Loucy (cell line): Measurements from ENCODE around the gene ERICH2.

Source experiments
- H2AFZ ChIP-seq: fragments of 200-600 bp; sonication (generic); 2 replicates; pipeline ENCODE4 v1.6.0; 2016; ENCODE audit warnings: antibody characterized with exemption, mild to moderate bottlenecking, low read length, moderate library complexity
- H3F3A ChIP-seq: fragments of 200-600 bp; 2 replicates; pipeline ENCODE4 v1.6.0; 2016; ENCODE audit warnings: antibody characterized with exemption, low read depth, mild to moderate bottlenecking
- H3K27me3 ChIP-seq: fragments of 200-600 bp; sonication (generic); 2 replicates; pipeline ENCODE4 v1.6.1; 2014; ENCODE audit warnings: low read length, mild to moderate bottlenecking; ENCODE audit not compliant: insufficient read depth, poor library complexity, severe bottlenecking
- H3K36me3 ChIP-seq: fragments of 200-600 bp; sonication (generic); 2 replicates; pipeline ENCODE4 v1.6.1; 2016; ENCODE audit warnings: low read length; ENCODE audit not compliant: insufficient read depth
- H3K4me1 ChIP-seq: fragments of 200-600 bp; sonication (generic); 2 replicates; pipeline ENCODE4 v1.5.1; 2014; ENCODE audit warnings: low read length, mild to moderate bottlenecking; ENCODE audit not compliant: insufficient read depth, poor library complexity, severe bottlenecking
- H3K4me2 ChIP-seq: fragments of 200-600 bp; sonication (generic); 2 replicates; pipeline ENCODE4 v1.6.0; 2014; ENCODE audit warnings: antibody characterized with exemption, low read length, low read depth, mild to moderate bottlenecking; ENCODE audit not compliant: poor library complexity, severe bottlenecking
- H3K4me3 ChIP-seq: fragments of 200-600 bp; sonication (generic); 2 replicates; pipeline ENCODE4 v1.5.1; 2014; ENCODE audit warnings: low read length, mild to moderate bottlenecking, mixed read lengths; ENCODE audit not compliant: poor library complexity, severe bottlenecking
- H3K79me2 ChIP-seq: fragments of 200-600 bp; sonication (generic); 2 replicates; pipeline ENCODE4 v1.6.1; 2014; ENCODE audit warnings: low read length; ENCODE audit not compliant: insufficient read depth
- H3K9ac ChIP-seq: fragments of 200-600 bp; sonication (generic); 2 replicates; pipeline ENCODE4 v1.6.0; 2014; ENCODE audit warnings: mild to moderate bottlenecking, low read depth, low read length, moderate library complexity; ENCODE audit not compliant: poor library complexity, severe bottlenecking
- H3K9me2 ChIP-seq: fragments of 200-600 bp; sonication (generic); replicated peaks from 2 replicates; pipeline ENCODE4 v1.6.1; 2016; ENCODE audit warnings: low read depth, low read length, mixed read lengths
- H3K9me3 ChIP-seq: fragments of 200-600 bp; sonication (generic); 2 replicates; pipeline ENCODE4 v1.6.1; 2014; ENCODE audit warnings: mild to moderate bottlenecking, antibody characterized with exemption, low read length, low read depth; ENCODE audit not compliant: insufficient read depth
- H4K20me1 ChIP-seq: fragments of 200-600 bp; sonication (generic); 2 replicates; pipeline ENCODE4 v1.6.0; 2014; ENCODE audit warnings: antibody characterized with exemption, low read length, mild to moderate bottlenecking; ENCODE audit not compliant: insufficient read depth, poor library complexity, severe bottlenecking
- EZH2phosphoT487 ChIP-seq: fragments of 200-600 bp; IDR thresholded peaks from 2 replicates; pipeline ENCODE4 v1.6.1; 2018; ENCODE audit warnings: antibody characterized with exemption, mild to moderate bottlenecking, moderate library complexity, borderline replicate concordance
- TF ChIP-seq, protein P1 (sequence below): fragments of 200-600 bp; sonication (generic); conservative IDR thresholded peaks from 2 replicates; pipeline ENCODE4 v1.5.1; 2014; ENCODE audit warnings: mild to moderate bottlenecking, antibody characterized with exemption, low read length

The ERICH2 gene

GRCh38 chr2:170813611-170814532 lies 43.7 kb downstream of the ERICH2 start:
- no peaks in the 10 kb centered on the region for H3K9me3 ChIP-seq
- no peaks in the 10 kb centered on the region for H3F3A ChIP-seq
- H3K27me3 ChIP-seq: peaks cover 4% of the 10 kb centered on the region
- TF ChIP-seq EZH2phosphoT487: no peak
- TF ChIP-seq, protein P1, sequence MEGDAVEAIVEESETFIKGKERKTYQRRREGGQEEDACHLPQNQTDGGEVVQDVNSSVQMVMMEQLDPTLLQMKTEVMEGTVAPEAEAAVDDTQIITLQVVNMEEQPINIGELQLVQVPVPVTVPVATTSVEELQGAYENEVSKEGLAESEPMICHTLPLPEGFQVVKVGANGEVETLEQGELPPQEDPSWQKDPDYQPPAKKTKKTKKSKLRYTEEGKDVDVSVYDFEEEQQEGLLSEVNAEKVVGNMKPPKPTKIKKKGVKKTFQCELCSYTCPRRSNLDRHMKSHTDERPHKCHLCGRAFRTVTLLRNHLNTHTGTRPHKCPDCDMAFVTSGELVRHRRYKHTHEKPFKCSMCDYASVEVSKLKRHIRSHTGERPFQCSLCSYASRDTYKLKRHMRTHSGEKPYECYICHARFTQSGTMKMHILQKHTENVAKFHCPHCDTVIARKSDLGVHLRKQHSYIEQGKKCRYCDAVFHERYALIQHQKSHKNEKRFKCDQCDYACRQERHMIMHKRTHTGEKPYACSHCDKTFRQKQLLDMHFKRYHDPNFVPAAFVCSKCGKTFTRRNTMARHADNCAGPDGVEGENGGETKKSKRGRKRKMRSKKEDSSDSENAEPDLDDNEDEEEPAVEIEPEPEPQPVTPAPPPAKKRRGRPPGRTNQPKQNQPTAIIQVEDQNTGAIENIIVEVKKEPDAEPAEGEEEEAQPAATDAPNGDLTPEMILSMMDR: no peak
- no peak overlapping the region for H2AFZ ChIP-seq
- no peaks in the 10 kb centered on the region for H3K79me2 ChIP-seq
- no peak overlapping the region for H3K4me2 ChIP-seq
- H3K9ac ChIP-seq: no peak overlapping the region
- no peaks in the 10 kb centered on the region for H4K20me1 ChIP-seq
- H3K36me3 ChIP-seq: no peaks in the 10 kb centered on the region
- peaks cover 8% of the 10 kb centered on the region for H3K4me1 ChIP-seq
- H3K4me3 ChIP-seq: no peak overlapping the region
- H3K9me2 ChIP-seq: no peaks in the 10 kb centered on the region

DNA sequence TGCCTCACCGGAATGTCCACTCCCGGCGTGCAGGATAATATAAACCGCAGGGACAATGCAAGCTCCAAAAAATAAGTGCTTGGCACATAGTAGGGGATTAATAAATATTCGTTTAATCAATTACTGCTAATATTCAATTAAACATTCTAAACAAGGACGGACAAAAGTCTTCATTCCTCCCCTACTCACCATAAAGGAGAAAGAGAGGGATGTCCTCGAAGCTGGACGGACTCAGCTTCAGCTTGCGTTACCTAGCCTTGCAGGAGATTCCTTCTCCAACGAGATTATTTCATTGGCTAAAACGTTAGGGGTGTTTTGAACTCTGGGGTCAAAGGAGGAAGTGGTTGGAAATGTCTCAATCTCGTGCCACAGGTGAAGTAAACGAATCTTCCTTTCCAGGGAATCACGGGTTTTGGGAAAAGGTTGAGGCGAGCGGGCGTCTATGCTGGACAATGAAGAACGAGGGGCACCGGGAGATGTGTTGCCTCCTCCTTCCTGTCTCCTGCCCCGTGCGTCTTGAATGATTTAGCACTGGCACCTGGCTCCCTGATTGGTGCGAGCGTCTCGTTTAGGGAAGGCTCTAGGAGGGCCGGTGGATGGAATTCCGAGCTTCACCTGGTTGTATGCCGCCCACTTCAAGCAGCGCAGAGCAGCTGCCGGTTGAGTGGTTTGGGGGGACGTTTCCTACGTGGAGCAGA lies 44.5 kb downstream of the ERICH2 start:
- Histone ChIP-seq H3K4me1 (peaks cover 8% of the 10 kb centered on the region), H4K20me1 (no peaks in the 10 kb centered on the region), H2AFZ (no peak overlapping the region), H3K9me2 (no peaks in the 10 kb centered on the region), H3K79me2 (no peaks in the 10 kb centered on the region), H3K27me3 (peaks cover 4% of the 10 kb centered on the region), H3K9ac (no peak overlapping the region), H3K4me2 (no peak overlapping the region), H3F3A (no peaks in the 10 kb centered on the region), H3K36me3 (no peaks in the 10 kb centered on the region), H3K9me3 (no peaks in the 10 kb centered on the region), H3K4me3 (no peak overlapping the region)
- TF ChIP-seq, protein P1: no peak
- no peak for TF ChIP-seq EZH2phosphoT487

DNA sequence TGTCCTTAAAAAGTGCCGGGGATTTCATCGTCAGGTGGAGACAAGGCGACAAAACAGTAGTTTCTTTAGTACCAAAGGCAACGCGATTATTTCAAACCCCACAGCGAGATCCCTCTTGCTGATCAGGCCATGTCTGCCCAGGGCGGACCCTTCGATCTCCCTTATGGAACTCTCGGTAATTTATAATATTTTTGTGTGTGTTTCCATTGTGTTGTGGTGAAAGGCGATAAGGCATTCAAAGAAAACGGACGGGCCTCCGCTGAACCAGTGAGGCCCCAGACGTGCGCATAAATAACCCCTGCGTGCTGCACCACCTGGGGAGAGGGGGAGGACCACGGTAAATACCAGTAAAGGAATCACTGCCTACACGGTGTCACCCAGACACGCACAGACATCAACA lies 45.1 kb downstream of the ERICH2 start:
- Histone ChIP-seq H3K9me3 (no peaks in the 10 kb centered on the region), H3K4me3 (no peak overlapping the region), H3K9me2 (no peaks in the 10 kb centered on the region), H3F3A (no peaks in the 10 kb centered on the region), H3K4me1 (peaks cover 8% of the 10 kb centered on the region), H3K4me2 (no peak overlapping the region), H4K20me1 (no peaks in the 10 kb centered on the region), H3K79me2 (no peaks in the 10 kb centered on the region), H3K36me3 (no peaks in the 10 kb centered on the region), H3K27me3 (peaks cover 4% of the 10 kb centered on the region), H2AFZ (no peak overlapping the region), H3K9ac (no peak overlapping the region)
- no peak for TF ChIP-seq EZH2phosphoT487
- TF ChIP-seq, protein P1: no peak
